Mesothelial cell of epicardium (in vitro differentiated cells): ENCODE data around the gene MDH2. TPM values are rescaled to one million over a fixed set of nuclear protein-coding genes. Genes with fewer than 3 reads are reported as not detected.
"Not testable (repeated sequence)": the region's sequence is repeated elsewhere in the genome, so short reads cannot be mapped to it uniquely, and the experiment has no call there.

ENCODE experiments used
- DNase-seq, 2 experiments: peaks; one replicate each; pipeline ENCODE4 v3.0.0; 2021; ENCODE audit warnings: low spot score in 2 of 2; ENCODE audit not compliant: unreplicated experiment in 2 of 2
- H3K27ac Mint-ChIP-seq: 2 replicates; pipeline ENCODE4 v1.8.0; 2021; ENCODE audit warnings: mixed read lengths
- H3K27me3 Mint-ChIP-seq: 2 replicates; pipeline ENCODE4 v1.8.0; 2021; ENCODE audit warnings: low read depth, mixed read lengths
- H3K36me3 Mint-ChIP-seq: 2 replicates; pipeline ENCODE4 v1.8.0; 2021; ENCODE audit warnings: mixed read lengths
- H3K4me1 Mint-ChIP-seq: 2 replicates; pipeline ENCODE4 v1.8.0; 2021; ENCODE audit warnings: mixed read lengths
- H3K4me3 Mint-ChIP-seq: 2 replicates; pipeline ENCODE4 v1.8.0; 2021; ENCODE audit warnings: mild to moderate bottlenecking, moderate library complexity, mixed read lengths
- H3K9me3 Mint-ChIP-seq: 2 replicates; pipeline ENCODE4 v1.8.0; 2021; ENCODE audit warnings: mixed read lengths
- CTCF ChIP-seq: fragments of 200-600 bp; sonication (generic); IDR thresholded peaks from one replicate; pipeline ENCODE4 v1.5.0; 2021; ENCODE audit warnings: antibody characterized with exemption; ENCODE audit not compliant: unreplicated experiment
- total RNA-seq: library from RNA; stranded (reverse); gene quantifications from 3 replicates; pipeline ENCODE4 v1.2.1, GENCODE V29; 2021

The MDH2 gene
- total RNA-seq, 1 donor from 2014 or later, result 133 TPM

- H3K9me3 Mint-ChIP-seq, result no peaks in the 10 kb centered on the region
- H3K27ac Mint-ChIP-seq, result no peak overlapping the region
- H3K36me3 Mint-ChIP-seq, result peaks cover 24% of the 10 kb centered on the region
- TF ChIP-seq CTCF, result no peak
- no peak for DNase-seq
- no peaks in the 10 kb centered on the region for H3K27me3 Mint-ChIP-seq
- no peaks in the 10 kb centered on the region for H3K4me1 Mint-ChIP-seq
- H3K4me3 Mint-ChIP-seq, result no peak overlapping the region
Observed at GRCh38 chr7:76057813-76058145, 9.9 kb downstream of the MDH2 start.

- H3K4me3 Mint-ChIP-seq, DNase-seq, H3K4me1 Mint-ChIP-seq, H3K27ac Mint-ChIP-seq, H3K9me3 Mint-ChIP-seq, H3K27me3 Mint-ChIP-seq: not testable (repeated sequence)
- peaks cover 25% of the 10 kb centered on the region for H3K36me3 Mint-ChIP-seq
Observed at GRCh38 chr7:76058745-76059144, 10.8 kb downstream of the MDH2 start.

- Mint-ChIP-seq H3K4me3 (no peak overlapping the region), H3K36me3 (peaks cover 39% of the 10 kb centered on the region), H3K27ac (no peak overlapping the region), H3K9me3 (no peaks in the 10 kb centered on the region), H3K4me1 (no peaks in the 10 kb centered on the region), H3K27me3 (no peaks in the 10 kb centered on the region)
- no peak for DNase-seq
- TF ChIP-seq CTCF, result no peak
Observed at GRCh38 chr7:76060842-76061241, 12.9 kb downstream of the MDH2 start.

GRCh38 chr7:76062254-76062653 lies 14.3 kb downstream of the MDH2 start:
- no peak for TF ChIP-seq CTCF
- Mint-ChIP-seq H3K27me3 (no peaks in the 10 kb centered on the region), H3K4me3 (no peak overlapping the region), H3K4me1 (no peaks in the 10 kb centered on the region), H3K27ac (no peak overlapping the region), H3K9me3 (no peaks in the 10 kb centered on the region), H3K36me3 (peaks cover 48% of the 10 kb centered on the region)
- DNase-seq, result no peak

GRCh38 chr7:76063114-76063513 lies 15.2 kb downstream of the MDH2 start:
- Mint-ChIP-seq H3K36me3 (peaks cover 42% of the 10 kb centered on the region), H3K4me3 (no peak overlapping the region), H3K9me3 (no peaks in the 10 kb centered on the region), H3K4me1 (no peaks in the 10 kb centered on the region), H3K27ac (no peak overlapping the region), H3K27me3 (no peaks in the 10 kb centered on the region)
- no peak for DNase-seq
- TF ChIP-seq CTCF, result no peak

- Mint-ChIP-seq H3K27me3 (no peaks in the 10 kb centered on the region), H3K27ac (no peak overlapping the region), H3K4me1 (no peaks in the 10 kb centered on the region), H3K4me3 (no peak overlapping the region), H3K9me3 (no peaks in the 10 kb centered on the region), H3K36me3 (peaks cover 42% of the 10 kb centered on the region)
- no peak for TF ChIP-seq CTCF
- DNase-seq, result peak in 1 of 2 experiments; percentile 45
Observed at GRCh38 chr7:76063525-76063924, 15.6 kb downstream of the MDH2 start.
